ENCODE data around the gene CASR.

CASR gene

GRCh38 chr3:122310361-122310760 lies 126.9 kb downstream of the CASR start:
- no peak for DNase-seq

GRCh38 chr3:122312826-122313225 lies 129.4 kb downstream of the CASR start:
- no peak for DNase-seq

- no peak for DNase-seq
Observed at GRCh38 chr3:122313281-122313680, 129.8 kb downstream of the CASR start.

- peak; percentile 11 for DNase-seq
Observed at GRCh38 chr3:122314228-122314876, 130.9 kb downstream of the CASR start.

- no peak for DNase-seq
Observed at GRCh38 chr3:122315619-122316018, 132.2 kb downstream of the CASR start.

GRCh38 chr3:122316368-122316767 lies 132.9 kb downstream of the CASR start:
- DNase-seq: no peak

- no peak for DNase-seq
Observed at GRCh38 chr3:122318620-122319019, 135.2 kb downstream of the CASR start.

GRCh38 chr3:122322095-122323075 lies 138.9 kb downstream of the CASR start:
- DNase-seq: no peak

GRCh38 chr3:122324871-122325323 lies 141.4 kb downstream of the CASR start, which contains the start of gene CSTA:
TSS of gene CSTA (plus strand) at chr3:122325248. CDS start at chr3:122325293, 45 bp downstream.
- no peak for DNase-seq

- no peak for DNase-seq
Observed at GRCh38 chr3:122325769-122326168, 142.3 kb downstream of the CASR start.

- DNase-seq: no peak
Observed at GRCh38 chr3:122331886-122332285, 148.4 kb downstream of the CASR start.

GRCh38 chr3:122332551-122332950 lies 149.1 kb downstream of the CASR start:
- no peak for DNase-seq
